DND-41 (cell line): ENCODE results near the gene TRIM40.

Source experiments
- EZH2 ChIP-seq: IDR thresholded peaks from 3 replicates; pipeline ENCODE4 v1.6.1; 2012; ENCODE audit warnings: borderline replicate concordance, low read depth, mild to moderate bottlenecking, moderate library complexity, low read length, inconsistent platforms; ENCODE audit not compliant: severe bottlenecking
- TF ChIP-seq, protein P1 (sequence below): IDR thresholded peaks from 2 replicates; pipeline ENCODE4 v1.5.1; 2012; ENCODE audit warnings: borderline replicate concordance, low read length, moderate library complexity, mild to moderate bottlenecking; ENCODE audit not compliant: poor library complexity, severe bottlenecking; ENCODE audit errors: extremely low read depth

DNA sequence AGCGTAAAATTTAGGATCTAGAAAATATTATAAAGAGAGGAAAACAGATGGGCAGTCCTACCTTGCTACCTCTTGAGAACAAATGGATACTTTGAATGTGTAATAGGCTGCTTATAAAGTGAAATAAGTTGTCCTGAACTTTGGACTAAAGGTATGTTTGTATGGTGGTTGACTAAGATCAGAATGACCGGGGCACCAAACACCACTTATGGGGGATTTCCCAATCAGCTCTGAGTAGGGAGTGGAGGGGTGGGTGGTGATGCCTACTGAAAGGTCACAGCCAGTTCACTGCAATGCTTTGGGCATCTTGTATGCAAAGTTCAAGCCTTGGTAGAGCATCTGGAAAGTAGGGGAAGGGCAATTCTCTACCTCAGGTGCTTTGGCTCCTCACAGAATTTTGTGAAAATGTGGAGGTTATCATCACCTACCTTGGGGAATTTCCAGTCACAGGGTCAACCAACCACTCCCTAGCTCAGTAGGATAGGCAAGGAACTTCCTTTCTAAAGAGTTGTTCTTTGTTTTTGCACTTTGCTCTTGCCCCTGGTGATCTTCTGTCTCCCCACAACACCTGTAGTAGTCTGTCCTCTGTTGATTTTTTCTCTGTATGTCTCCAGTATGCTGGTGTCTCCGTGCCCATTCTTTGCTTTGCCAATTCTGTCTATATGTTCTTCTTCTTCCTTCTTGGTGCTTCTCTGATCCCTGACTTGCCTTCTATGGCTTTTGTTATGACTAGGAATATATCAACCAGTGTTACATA, 22.8 kb upstream of the TRIM40 start, which contains the start of gene TRIM31:
- TF ChIP-seq, protein P1, sequence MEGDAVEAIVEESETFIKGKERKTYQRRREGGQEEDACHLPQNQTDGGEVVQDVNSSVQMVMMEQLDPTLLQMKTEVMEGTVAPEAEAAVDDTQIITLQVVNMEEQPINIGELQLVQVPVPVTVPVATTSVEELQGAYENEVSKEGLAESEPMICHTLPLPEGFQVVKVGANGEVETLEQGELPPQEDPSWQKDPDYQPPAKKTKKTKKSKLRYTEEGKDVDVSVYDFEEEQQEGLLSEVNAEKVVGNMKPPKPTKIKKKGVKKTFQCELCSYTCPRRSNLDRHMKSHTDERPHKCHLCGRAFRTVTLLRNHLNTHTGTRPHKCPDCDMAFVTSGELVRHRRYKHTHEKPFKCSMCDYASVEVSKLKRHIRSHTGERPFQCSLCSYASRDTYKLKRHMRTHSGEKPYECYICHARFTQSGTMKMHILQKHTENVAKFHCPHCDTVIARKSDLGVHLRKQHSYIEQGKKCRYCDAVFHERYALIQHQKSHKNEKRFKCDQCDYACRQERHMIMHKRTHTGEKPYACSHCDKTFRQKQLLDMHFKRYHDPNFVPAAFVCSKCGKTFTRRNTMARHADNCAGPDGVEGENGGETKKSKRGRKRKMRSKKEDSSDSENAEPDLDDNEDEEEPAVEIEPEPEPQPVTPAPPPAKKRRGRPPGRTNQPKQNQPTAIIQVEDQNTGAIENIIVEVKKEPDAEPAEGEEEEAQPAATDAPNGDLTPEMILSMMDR: no peak
- TF ChIP-seq EZH2: no peak
